GM12892 (cell line): ENCODE results near the gene SLF2.
"Not testable (repeated sequence)": the region's sequence is repeated elsewhere in the genome, so short reads cannot be mapped to it uniquely, and the experiment has no call there.

Source experiments
- DNase-seq: peaks from one replicate; pipeline ENCODE4 v3.0.0; 2011; ENCODE audit not compliant: insufficient read length
- FAIRE-seq: peaks from 2 replicates; lab custom pipeline; 2011; peaks lifted over from hg19 to GRCh38; lab: Jason Lieb, UNC
- POLR2A ChIP-seq: IDR thresholded peaks from 2 replicates; pipeline ENCODE4 v1.6.1; 2011; ENCODE audit warnings: low read depth, low read length, control low read depth
- POLR2AphosphoS5 ChIP-seq: IDR thresholded peaks from 2 replicates; pipeline ENCODE4 v1.6.1; 2011; ENCODE audit warnings: low read depth, low read length, control low read depth
- TAF1 ChIP-seq: IDR thresholded peaks from 2 replicates; pipeline ENCODE4 v1.6.1; 2011; ENCODE audit warnings: low read depth, mild to moderate bottlenecking, control low read depth, low read length, borderline replicate concordance

SLF2 gene

DNA sequence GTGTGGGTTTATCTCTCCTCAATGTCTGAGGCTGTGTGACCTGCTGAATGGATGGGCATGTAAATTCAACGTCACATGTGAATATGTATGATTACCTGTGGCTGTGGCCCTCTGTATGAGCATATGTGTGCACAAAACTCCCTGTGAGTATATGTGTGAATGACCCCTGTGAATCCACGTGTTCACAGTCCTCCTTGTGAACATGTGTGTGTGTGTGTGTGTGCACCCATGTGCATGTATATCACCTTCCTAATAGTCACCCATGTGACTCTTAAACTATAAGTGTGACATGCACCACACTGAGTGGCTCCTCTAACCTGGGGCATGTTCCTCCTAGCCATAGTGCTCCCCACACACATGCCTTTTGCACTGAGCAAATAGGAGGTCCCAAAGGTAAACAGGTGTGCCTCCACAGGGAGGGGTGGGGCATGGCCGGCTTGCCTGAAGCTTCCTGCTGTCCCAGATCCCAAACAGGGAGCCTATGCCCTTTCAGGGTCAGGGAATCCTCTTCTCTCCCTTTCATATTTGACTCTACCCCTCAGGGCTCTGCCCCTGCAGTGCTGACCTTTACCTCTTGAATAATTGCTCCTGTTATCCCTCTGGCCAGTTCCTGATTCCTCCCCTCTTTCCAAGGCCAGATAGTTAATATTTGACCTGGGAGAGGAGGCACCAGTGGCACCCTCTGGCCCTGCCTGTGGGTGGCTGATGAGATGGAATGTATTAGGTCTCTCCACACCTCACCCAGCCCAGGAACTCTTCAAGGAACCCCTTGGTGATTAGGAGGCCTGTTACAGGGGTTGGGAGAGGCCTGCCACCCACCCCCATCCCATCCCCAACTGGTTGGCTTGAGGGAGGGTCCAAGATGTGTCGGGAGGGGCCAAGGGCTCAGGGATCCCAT is 58.4 kb downstream of the SLF2 start:
- DNase-seq = no peak

GRCh38 chr10:100972115-100972903 is 59.5 kb downstream of the SLF2 start:
- TF ChIP-seq POLR2A (no peak), TAF1 (no peak), POLR2AphosphoS5 (no peak)
- FAIRE-seq (no peak), DNase-seq (no peak)

More for the DNA sequence above, 58.4 kb downstream of the SLF2 start:
- FAIRE-seq = no peak
- no peak for TF ChIP-seq POLR2AphosphoS5
- TF ChIP-seq TAF1 = no peak
- TF ChIP-seq POLR2A = no peak

DNA sequence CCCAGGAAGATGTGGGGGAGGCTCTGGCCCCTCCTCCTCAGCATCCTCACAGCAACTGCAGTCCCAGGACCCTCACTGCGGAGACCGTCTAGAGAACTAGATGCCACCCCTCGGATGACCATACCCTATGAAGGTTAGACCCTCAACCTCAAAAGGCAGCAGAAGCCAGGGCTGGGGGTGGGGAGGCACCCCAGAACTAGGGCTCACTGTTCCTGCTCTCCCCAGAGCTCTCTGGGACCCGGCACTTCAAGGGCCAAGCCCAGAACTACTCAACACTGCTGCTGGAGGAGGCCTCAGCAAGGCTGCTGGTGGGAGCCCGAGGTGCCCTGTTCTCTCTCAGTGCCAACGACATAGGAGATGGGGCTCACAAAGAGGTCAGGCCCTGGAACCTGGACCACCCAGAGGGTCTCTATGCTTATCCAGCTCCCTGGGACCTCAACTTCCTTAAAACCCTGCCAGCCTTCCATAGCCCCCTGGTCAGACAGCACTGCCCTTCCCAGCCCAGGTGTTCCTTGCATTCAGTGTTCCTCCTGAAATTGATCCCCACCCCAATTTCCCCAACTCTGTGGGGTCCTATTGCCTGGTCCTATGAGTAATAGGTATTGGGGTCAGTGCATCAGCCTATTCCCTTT is 60.3 kb downstream of the SLF2 start:
- no peak for FAIRE-seq
- no peak for DNase-seq
- TF ChIP-seq POLR2A (no peak), TAF1 (no peak), POLR2AphosphoS5 (no peak)

DNA sequence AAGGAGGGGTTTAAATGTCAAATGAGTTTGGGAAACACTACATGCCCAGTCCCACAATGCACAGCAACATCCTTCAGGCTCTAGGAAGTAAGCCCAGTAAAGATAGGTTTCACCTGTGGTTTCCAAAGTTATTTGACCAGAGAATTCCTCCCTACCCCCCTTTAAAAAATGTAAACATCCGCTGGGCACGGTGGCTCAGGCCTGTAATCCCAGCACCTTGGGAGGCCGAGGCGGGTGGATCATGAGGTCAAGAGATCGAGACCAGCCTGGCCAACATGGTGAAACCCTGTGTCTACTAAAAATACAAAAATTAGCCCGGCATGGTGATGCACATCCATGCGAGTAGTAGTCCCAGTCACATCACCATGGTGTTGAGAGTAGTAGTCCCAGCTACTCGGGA is 62.6 kb downstream of the SLF2 start:
- FAIRE-seq, DNase-seq: not testable (repeated sequence)

DNA sequence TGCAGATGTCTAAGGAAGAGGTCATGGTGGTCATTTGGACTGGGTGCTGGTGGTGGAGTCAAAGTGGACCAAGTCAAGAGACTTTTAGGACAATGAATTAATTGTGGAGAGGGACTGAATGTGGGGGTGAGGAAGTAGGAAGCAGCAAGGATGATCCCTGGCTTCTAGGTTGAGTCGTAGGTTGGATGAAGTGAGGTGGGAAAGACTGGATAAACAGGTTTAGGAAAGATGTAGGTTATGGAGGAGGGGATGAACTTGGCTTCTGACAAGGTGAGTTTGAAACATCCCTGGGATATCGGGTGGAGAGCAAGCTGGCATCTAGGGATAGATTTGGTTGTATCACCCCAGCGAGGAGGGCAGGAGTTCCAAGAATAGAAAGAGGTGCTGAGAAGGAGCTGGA is 64.1 kb downstream of the SLF2 start:
- no peak for TF ChIP-seq POLR2A
- TF ChIP-seq TAF1 = no peak
- no peak for TF ChIP-seq POLR2AphosphoS5
- peak; percentile 33 for FAIRE-seq
- DNase-seq = no peak

DNA sequence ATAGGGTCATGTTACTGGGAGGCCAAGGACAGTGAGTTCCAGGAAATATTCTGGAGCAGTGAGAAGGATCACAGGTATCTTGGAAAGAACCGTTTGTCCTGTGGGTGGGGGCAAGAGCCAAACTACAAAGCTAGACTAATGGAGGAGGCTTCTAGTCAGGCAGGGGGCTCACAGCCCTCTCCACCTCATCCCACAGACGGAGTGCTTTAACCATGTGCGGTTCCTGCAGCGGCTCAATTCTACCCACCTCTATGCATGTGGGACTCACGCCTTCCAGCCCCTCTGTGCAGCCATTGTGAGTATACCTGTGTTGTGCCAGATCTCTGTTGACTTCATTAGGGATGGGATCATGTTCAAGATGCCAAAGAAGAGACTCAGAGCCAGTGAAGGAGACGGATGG is 64.7 kb downstream of the SLF2 start:
- no peak for DNase-seq
- FAIRE-seq = no peak
- TF ChIP-seq POLR2A (no peak), POLR2AphosphoS5 (no peak)

DNA sequence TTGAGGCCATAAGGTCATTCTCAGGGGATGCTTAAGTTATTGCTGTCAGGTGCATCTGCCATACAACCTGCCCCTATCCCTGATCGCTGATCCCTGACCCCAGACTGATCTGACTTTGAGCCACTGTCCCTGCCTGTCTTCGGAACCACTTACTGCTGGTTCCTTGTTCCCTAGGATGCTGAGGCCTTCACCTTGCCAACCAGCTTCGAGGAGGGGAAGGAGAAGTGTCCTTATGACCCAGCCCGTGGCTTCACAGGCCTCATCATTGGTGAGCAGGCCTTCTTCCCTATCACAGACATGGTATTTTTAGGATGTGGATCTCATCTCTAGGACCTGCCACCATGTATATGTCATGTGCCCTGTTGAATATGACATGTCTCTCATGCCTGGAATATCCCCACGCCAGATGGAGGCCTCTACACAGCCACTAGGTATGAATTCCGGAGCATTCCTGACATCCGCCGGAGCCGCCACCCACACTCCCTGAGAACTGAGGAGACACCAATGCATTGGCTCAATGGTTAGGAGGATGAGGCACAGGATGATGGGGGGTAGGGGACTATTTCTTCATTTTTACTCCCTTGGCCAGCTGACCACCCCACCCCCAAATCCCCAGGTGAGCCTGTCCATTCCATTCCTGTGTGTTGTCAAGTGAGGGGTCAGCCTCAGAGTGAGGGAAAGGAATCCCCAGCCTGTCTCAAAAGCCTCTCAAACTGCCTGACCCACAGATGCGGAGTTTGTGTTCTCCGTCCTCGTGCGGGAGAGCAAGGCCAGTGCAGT is 65.5 kb downstream of the SLF2 start:
- FAIRE-seq (no peak), DNase-seq (no peak)
- TF ChIP-seq POLR2A (no peak), POLR2AphosphoS5 (no peak), TAF1 (no peak)

- no peak for DNase-seq
- no peak for TF ChIP-seq POLR2A
- TF ChIP-seq TAF1 = no peak
- no peak for TF ChIP-seq POLR2AphosphoS5
- no peak for FAIRE-seq
Observed at GRCh38 chr10:100978901-100979195, 66.1 kb downstream of the SLF2 start.

GRCh38 chr10:100979791-100980272 is 67.1 kb downstream of the SLF2 start:
- FAIRE-seq (no peak), DNase-seq (no peak)
- TF ChIP-seq POLR2A (no peak), POLR2AphosphoS5 (no peak), TAF1 (no peak)

- FAIRE-seq (no peak), DNase-seq (no peak)
- TF ChIP-seq TAF1 (no peak), POLR2A (no peak), POLR2AphosphoS5 (no peak)
Observed at GRCh38 chr10:100980311-100980710, 67.5 kb downstream of the SLF2 start.

DNA sequence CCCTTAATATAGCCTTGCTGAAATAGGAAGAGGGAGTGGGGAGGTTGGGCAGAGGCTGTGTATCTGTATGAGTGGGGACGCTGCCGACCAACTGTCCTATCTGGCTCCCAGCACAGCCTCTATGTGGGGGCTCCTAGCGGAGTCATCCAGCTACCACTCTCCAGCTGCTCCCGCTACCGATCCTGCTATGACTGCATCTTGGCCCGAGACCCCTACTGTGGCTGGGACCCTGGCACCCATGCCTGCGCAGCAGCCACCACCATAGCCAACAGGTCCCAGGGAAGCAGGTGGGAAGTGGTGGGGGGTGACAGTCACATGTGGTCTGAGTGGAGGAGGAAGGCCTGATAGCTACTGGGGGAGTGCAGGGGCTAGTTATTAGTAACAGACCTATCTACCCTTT is 67.9 kb downstream of the SLF2 start:
- FAIRE-seq (no peak), DNase-seq (no peak)
- no peak for TF ChIP-seq POLR2A

DNA sequence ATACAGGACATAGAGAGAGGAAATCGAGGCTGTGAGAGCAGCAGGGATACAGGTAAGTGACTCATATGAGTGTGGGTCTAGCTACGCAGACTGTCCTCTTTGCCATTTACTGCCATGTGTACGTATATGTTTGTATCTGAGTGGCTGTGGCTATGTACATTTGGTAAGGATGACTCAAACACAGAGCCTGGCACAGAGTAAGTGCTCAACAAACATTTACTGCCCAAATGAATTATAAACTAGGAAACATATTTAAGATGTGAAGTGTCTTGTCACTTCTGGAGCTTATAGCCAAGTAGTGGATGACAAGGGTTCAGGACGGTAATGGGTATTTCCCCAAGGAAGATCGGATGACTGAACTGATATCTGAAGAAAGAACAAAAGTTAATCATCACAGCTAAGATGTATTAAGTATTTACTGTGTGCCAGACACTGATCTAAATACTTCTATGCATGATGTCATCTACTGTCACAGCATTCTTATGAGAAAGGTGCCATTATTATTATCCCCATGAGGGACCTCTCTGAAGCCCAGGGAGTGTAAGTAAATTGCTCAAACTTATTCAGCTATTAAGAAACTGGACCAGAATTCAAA is 68.5 kb downstream of the SLF2 start:
- TF ChIP-seq POLR2A = no peak
- no peak for TF ChIP-seq POLR2AphosphoS5
- DNase-seq (no peak), FAIRE-seq (no peak)
